GM18507 (cell line): ENCODE results near the gene CLASP1.

Experiments used
- DNase-seq: peaks from one replicate; pipeline ENCODE4 v3.0.0; 2011; ENCODE audit warnings: low read depth; ENCODE audit not compliant: insufficient read length; ENCODE audit errors: extremely low spot score
- FAIRE-seq: peaks from 2 replicates; lab custom pipeline; 2011; peaks lifted over from hg19 to GRCh38; lab: Jason Lieb, UNC

The CLASP1 gene

DNA sequence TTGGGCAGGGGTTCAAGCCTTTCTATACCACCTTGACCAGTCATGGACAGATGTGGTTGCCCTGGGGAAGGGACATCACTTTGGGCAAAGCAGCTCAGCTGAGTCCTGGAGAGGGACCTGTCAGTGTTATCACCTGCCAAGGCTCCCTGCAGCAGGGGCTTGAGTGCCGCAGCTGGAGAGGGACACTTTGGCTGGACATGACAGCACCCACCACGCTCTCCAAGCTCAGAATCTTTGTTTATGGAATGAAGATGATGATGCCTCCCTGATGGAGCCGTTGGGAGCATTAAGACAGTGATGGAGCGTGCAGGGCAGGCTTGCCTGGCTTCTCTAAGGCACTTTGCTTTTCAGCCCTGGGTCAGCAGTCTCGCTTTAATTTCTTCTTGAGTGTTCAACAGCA is 360.0 kb downstream of the CLASP1 start:
- no peak for FAIRE-seq
- no peak for DNase-seq

DNA sequence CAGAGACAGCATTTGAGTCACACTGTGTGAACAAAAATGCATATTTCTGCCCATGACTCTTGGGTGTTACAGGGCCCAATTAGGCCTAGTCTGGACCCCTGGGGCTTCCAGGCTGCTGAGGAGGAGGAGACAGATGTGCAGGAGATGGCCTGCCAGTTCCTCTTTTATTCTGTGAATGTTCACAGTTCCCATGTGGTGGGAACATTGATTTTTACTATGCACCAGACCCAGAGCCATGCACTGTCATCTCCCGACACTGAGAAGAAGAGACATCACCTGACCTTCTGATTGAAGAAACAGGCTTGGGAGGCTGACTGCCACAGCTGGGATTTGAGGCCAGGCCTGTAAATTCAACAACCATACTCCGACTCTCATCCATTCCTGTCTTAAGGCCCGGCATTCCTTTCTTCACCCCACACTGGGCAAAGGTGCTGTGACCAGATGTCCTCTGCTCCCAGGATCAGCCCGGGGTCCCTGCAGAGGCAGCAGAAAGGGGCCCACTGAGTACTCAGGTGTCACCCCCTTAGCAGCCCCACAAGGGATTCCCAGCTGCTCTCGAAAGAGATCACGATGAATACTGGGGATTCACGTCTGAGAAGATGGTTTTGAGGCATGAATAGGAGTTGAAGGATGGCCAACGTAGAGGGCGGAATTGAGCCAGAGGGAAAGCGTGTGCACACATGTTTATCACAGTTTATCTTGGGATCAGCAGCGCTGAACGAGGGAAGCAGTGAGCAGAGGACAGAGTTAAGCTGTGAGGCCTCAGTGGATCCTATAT is 360.6 kb downstream of the CLASP1 start:
- DNase-seq (no peak), FAIRE-seq (no peak)

- FAIRE-seq, result no peak
Measured at GRCh38 chr2:121287956-121288355, 361.3 kb downstream of the CLASP1 start.

More at GRCh38 chr2:121287956-121288355, 361.3 kb downstream of the CLASP1 start:
- no peak for DNase-seq
